ENCODE results near the gene LOXL3. TPM values are rescaled to one million over a fixed set of nuclear protein-coding genes. Genes with fewer than 3 reads are reported as not detected.
A peak's percentile ranks its signal among the peaks of the same experiment; 100 is the strongest.

LOXL3 gene
- polyA plus RNA-seq, 4 donors = 0.22 to 2.9 (median 1.3) TPM

GRCh38 chr2:74514368-74515270, 39.1 kb downstream of the LOXL3 start, which contains the start of gene TLX2:
TLX2 (plus strand) TSS chr2:74514450; CDS start chr2:74514807, 357 bp downstream.
- 2 to 3% (median 3%) methylated on average over 74 to 82 of the region's 82 CpGs for WGBS, 3 donors

GRCh38 chr2:74513605-74514367, 40.0 kb downstream of the LOXL3 start:
- Histone ChIP-seq H3K27ac (ENCODE audit: low read depth in 1 of 3, low read length in 2 of 3) (peak overlapping the region in 1 of 3 donors; percentile 11), H3K36me3 (ENCODE audit: control insufficient read depth in 3 of 3, insufficient read depth in 2 of 3, low read depth in 1 of 3, low read length in 3 of 3) (peaks cover 0 to 4% (median 2%) of the 10 kb centered on the region in 3 donors), H3K9me3 (ENCODE audit: control insufficient read depth in 2 of 2, insufficient read depth in 1 of 2, low read depth in 1 of 2, low read length in 1 of 2) (peaks cover 0 to 8% of the 10 kb centered on the region in 2 donors), H3K27me3 (ENCODE audit: control insufficient read depth in 3 of 3, insufficient read depth in 3 of 3, low read length in 3 of 3) (peaks cover 9 to 95% (median 49%) of the 10 kb centered on the region in 3 donors), H3K4me1 (ENCODE audit: control insufficient read depth in 3 of 3, insufficient read depth in 2 of 3, low read depth in 1 of 3, low read length in 2 of 3) (peaks cover 0 to 13% (median 9%) of the 10 kb centered on the region in 3 donors), H3K4me3 (ENCODE audit: low read depth in 1 of 3, low read length in 3 of 3) (no peak overlapping the region)
- 4 to 5% (median 4%) methylated on average over 39 to 52 of the region's 52 CpGs for WGBS, 3 donors
- DNase-seq = peak in 1 of 2 donors; percentile 58
- FAIRE-seq = no peak

More at GRCh38 chr2:74514368-74515270, 39.1 kb downstream of the LOXL3 start, which contains the start of gene TLX2:
- peaks cover 0 to 7% (median 3%) of the 10 kb centered on the region in 3 donors for H3K36me3 ChIP-seq (ENCODE audit: control insufficient read depth in 3 of 3, insufficient read depth in 2 of 3, low read depth in 1 of 3, low read length in 3 of 3)
- FAIRE-seq (no peak), DNase-seq (peak in 1 of 2 donors; percentile 40)
- peak within 1 kb of the TSS in 1 of 3 donors; percentile 11 for H3K27ac ChIP-seq (ENCODE audit: low read depth in 1 of 3, low read length in 2 of 3)
- H3K9me3 ChIP-seq (ENCODE audit: control insufficient read depth in 2 of 2, insufficient read depth in 1 of 2, low read depth in 1 of 2, low read length in 1 of 2) = peaks cover 0 to 8% of the 10 kb centered on the region in 2 donors
- H3K4me3 ChIP-seq (ENCODE audit: low read depth in 1 of 3, low read length in 3 of 3) = peak within 1 kb of the TSS in 1 of 3 donors; percentile 10
- H3K4me1 ChIP-seq (ENCODE audit: control insufficient read depth in 3 of 3, insufficient read depth in 2 of 3, low read depth in 1 of 3, low read length in 2 of 3) = peaks cover 0 to 13% (median 9%) of the 10 kb centered on the region in 3 donors
- H3K27me3 ChIP-seq (ENCODE audit: control insufficient read depth in 3 of 3, insufficient read depth in 3 of 3, low read length in 3 of 3) = peaks cover 9 to 96% (median 49%) of the 10 kb centered on the region in 3 donors

- FAIRE-seq (no peak), DNase-seq (no peak)
- H3K9me3 ChIP-seq (ENCODE audit: control insufficient read depth in 2 of 2, insufficient read depth in 1 of 2, low read depth in 1 of 2, low read length in 1 of 2) = peaks cover 0 to 8% of the 10 kb centered on the region in 2 donors
- H3K4me3 ChIP-seq (ENCODE audit: low read depth in 1 of 3, low read length in 3 of 3) = no peak overlapping the region
- peaks cover 0 to 19% (median 12%) of the 10 kb centered on the region in 3 donors for H3K4me1 ChIP-seq (ENCODE audit: control insufficient read depth in 3 of 3, insufficient read depth in 2 of 3, low read depth in 1 of 3, low read length in 2 of 3)
- no peak overlapping the region for H3K27ac ChIP-seq (ENCODE audit: low read depth in 1 of 3, low read length in 2 of 3)
- 8 to 16% (median 12%) methylated on average over 21 to 36 of the region's 36 CpGs for WGBS, 3 donors
- peaks cover 0 to 3% (median 2%) of the 10 kb centered on the region in 3 donors for H3K36me3 ChIP-seq (ENCODE audit: control insufficient read depth in 3 of 3, insufficient read depth in 2 of 3, low read depth in 1 of 3, low read length in 3 of 3)
- H3K27me3 ChIP-seq (ENCODE audit: control insufficient read depth in 3 of 3, insufficient read depth in 3 of 3, low read length in 3 of 3) = peaks cover 9 to 95% (median 46%) of the 10 kb centered on the region in 3 donors
Measured at GRCh38 chr2:74512744-74513604, 40.8 kb downstream of the LOXL3 start.

- Histone ChIP-seq H3K27me3 (ENCODE audit: control insufficient read depth in 3 of 3, insufficient read depth in 3 of 3, low read length in 3 of 3) (peaks cover 7 to 79% (median 41%) of the 10 kb centered on the region in 3 donors), H3K4me1 (ENCODE audit: control insufficient read depth in 3 of 3, insufficient read depth in 2 of 3, low read depth in 1 of 3, low read length in 2 of 3) (peaks cover 0 to 26% (median 10%) of the 10 kb centered on the region in 3 donors), H3K36me3 (ENCODE audit: control insufficient read depth in 3 of 3, insufficient read depth in 2 of 3, low read depth in 1 of 3, low read length in 3 of 3) (peaks cover 0 to 4% (median 0%) of the 10 kb centered on the region in 3 donors), H3K4me3 (ENCODE audit: low read depth in 1 of 3, low read length in 3 of 3) (no peak overlapping the region), H3K9me3 (ENCODE audit: control insufficient read depth in 2 of 2, insufficient read depth in 1 of 2, low read depth in 1 of 2, low read length in 1 of 2) (peaks cover 0 to 7% of the 10 kb centered on the region in 2 donors), H3K27ac (ENCODE audit: low read depth in 1 of 3, low read length in 2 of 3) (no peak overlapping the region)
- DNase-seq = no peak
- 27 to 41% (median 39%) methylated on average over 11 of the region's 11 CpGs for WGBS, 3 donors
- FAIRE-seq = no peak
Measured at GRCh38 chr2:74511104-74511989, 42.4 kb downstream of the LOXL3 start.

- no peak for DNase-seq
- WGBS, 3 donors = 83 to 86% (median 86%) methylated on average over 4 of the region's 4 CpGs
- no peak for FAIRE-seq
- Histone ChIP-seq H3K27me3 (ENCODE audit: control insufficient read depth in 3 of 3, insufficient read depth in 3 of 3, low read length in 3 of 3) (peaks cover 4 to 70% (median 33%) of the 10 kb centered on the region in 3 donors), H3K4me3 (ENCODE audit: low read depth in 1 of 3, low read length in 3 of 3) (no peak overlapping the region), H3K27ac (ENCODE audit: low read depth in 1 of 3, low read length in 2 of 3) (no peak overlapping the region), H3K36me3 (ENCODE audit: control insufficient read depth in 3 of 3, insufficient read depth in 2 of 3, low read depth in 1 of 3, low read length in 3 of 3) (peaks cover 0 to 13% (median 0%) of the 10 kb centered on the region in 3 donors), H3K4me1 (ENCODE audit: control insufficient read depth in 3 of 3, insufficient read depth in 2 of 3, low read depth in 1 of 3, low read length in 2 of 3) (peaks cover 3 to 28% (median 11%) of the 10 kb centered on the region in 3 donors), H3K9me3 (ENCODE audit: control insufficient read depth in 2 of 2, insufficient read depth in 1 of 2, low read depth in 1 of 2, low read length in 1 of 2) (peaks cover 0 to 4% of the 10 kb centered on the region in 2 donors)
Measured at GRCh38 chr2:74510272-74510671, 43.5 kb downstream of the LOXL3 start.

- WGBS, 3 donors = 5 to 10% (median 7%) methylated on average over 38 of the region's 38 CpGs
- FAIRE-seq (no peak), DNase-seq (peak; percentile 48 to 67)
- Histone ChIP-seq H3K27ac (ENCODE audit: low read depth in 1 of 3, low read length in 2 of 3) (peak overlapping the region; percentile 91 to 100 (median 97)), H3K36me3 (ENCODE audit: control insufficient read depth in 3 of 3, insufficient read depth in 2 of 3, low read depth in 1 of 3, low read length in 3 of 3) (peaks cover 0 to 21% (median 0%) of the 10 kb centered on the region in 3 donors), H3K9me3 (ENCODE audit: control insufficient read depth in 2 of 2, insufficient read depth in 1 of 2, low read depth in 1 of 2, low read length in 1 of 2) (no peaks in the 10 kb centered on the region), H3K27me3 (ENCODE audit: control insufficient read depth in 3 of 3, insufficient read depth in 3 of 3, low read length in 3 of 3) (peaks cover 0 to 51% (median 14%) of the 10 kb centered on the region in 3 donors), H3K4me1 (ENCODE audit: control insufficient read depth in 3 of 3, insufficient read depth in 2 of 3, low read depth in 1 of 3, low read length in 2 of 3) (peaks cover 3 to 35% (median 9%) of the 10 kb centered on the region in 3 donors), H3K4me3 (ENCODE audit: low read depth in 1 of 3, low read length in 3 of 3) (peak overlapping the region; percentile 54 to 87 (median 75))
Measured at GRCh38 chr2:74507926-74508520, 45.7 kb downstream of the LOXL3 start.
